Suprapubic skin (tissue), 4 donors: ENCODE results near the gene IRAG1. TPM values are rescaled to one million over a fixed set of nuclear protein-coding genes. Genes with fewer than 3 reads are reported as not detected.

Experiments used
- DNase-seq, 2 donors: peaks; one replicate each; pipeline ENCODE4 v3.0.0-alpha.2; 2019; ENCODE audit warnings: low spot score in 2 of 2
- H3K27ac ChIP-seq: fragments of 200-600 bp; sonication (generic); one replicate; pipeline ENCODE4 v1.5.1; 2019
- H3K27me3 ChIP-seq: fragments of 200-600 bp; sonication (generic); one replicate; pipeline ENCODE4 v1.5.1; 2019
- H3K36me3 ChIP-seq: fragments of 200-600 bp; sonication (generic); one replicate; pipeline ENCODE4 v1.5.1; 2019
- H3K4me1 ChIP-seq: fragments of 200-600 bp; sonication (generic); one replicate; pipeline ENCODE4 v1.5.1; 2019
- H3K4me3 ChIP-seq: fragments of 200-600 bp; sonication (generic); one replicate; pipeline ENCODE4 v1.5.1; 2019; ENCODE audit warnings: mild to moderate bottlenecking
- H3K9me3 ChIP-seq: fragments of 200-600 bp; sonication (generic); one replicate; pipeline ENCODE4 v1.5.1; 2019
- EP300 ChIP-seq: sonication (generic); formaldehyde crosslinking; IDR thresholded peaks from one replicate; pipeline ENCODE4 v1.6.1; 2017; ENCODE audit warnings: antibody characterized with exemption
- POLR2A ChIP-seq, 2 donors: fragments of 450-650 bp; IDR thresholded peaks; one replicate each; pipeline ENCODE4 v1.6.1; 2017; ENCODE audit warnings: antibody characterized with exemption in 2 of 2, mild to moderate bottlenecking in 2 of 2, moderate library complexity in 2 of 2
- POLR2AphosphoS5 ChIP-seq, 3 donors: sonication (generic); formaldehyde crosslinking; IDR thresholded peaks; one replicate each; pipeline ENCODE4 v1.6.1; 2017; ENCODE audit warnings: antibody characterized with exemption in 3 of 3
- WGBS: methylation state at CpG from one replicate; pipeline ENCODE4 v1.1.5; 2018; 5-methylcytosine and 5-hydroxymethylcytosine counted together
- total RNA-seq, 4 donors: library from RNA; depleted of rRNA; stranded (reverse); fragments of >200 nt; gene quantifications; one replicate each; pipeline ENCODE4 v1.1.0, GENCODE V29; 2016
- TF ChIP-seq, protein P1 (sequence below), 2 donors: fragments of 200-600 bp in 1 of 2; fragments of 450-650 bp in 1 of 2; sonication (generic) in 1 of 2; IDR thresholded peaks; one replicate each; pipeline ENCODE4 v1.5.1; 2016 to 2019; ENCODE audit warnings: antibody characterized with exemption in 2 of 2, mild to moderate bottlenecking in 1 of 2, moderate library complexity in 1 of 2

The IRAG1 gene
- total RNA-seq, 4 donors from 2014 or later = 2.9 to 4.6 (median 4.2) TPM

DNA sequence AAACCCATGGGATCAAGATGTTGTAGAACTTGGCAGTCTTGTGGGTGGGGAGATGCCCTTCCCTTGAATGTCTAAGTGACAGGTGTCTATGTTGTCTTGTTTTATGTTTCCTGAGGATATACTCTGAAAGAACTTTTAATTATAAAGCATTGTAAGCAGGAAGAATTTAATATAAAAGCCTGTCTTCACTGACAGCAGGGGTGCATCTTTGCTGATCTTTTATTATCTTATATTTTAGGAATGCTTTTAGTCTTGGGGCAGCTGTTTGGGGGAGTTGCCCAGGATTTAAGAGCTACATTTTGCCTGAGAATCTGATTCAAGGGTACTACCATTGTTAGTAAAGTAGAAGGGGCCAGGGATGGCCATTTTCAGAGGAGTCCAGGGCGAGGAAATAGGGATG lies 43.4 kb downstream of the IRAG1 start:
- no peak for DNase-seq
- Histone ChIP-seq H3K36me3 (no peaks in the 10 kb centered on the region), H3K27me3 (no peaks in the 10 kb centered on the region), H3K4me1 (peaks cover 26% of the 10 kb centered on the region), H3K27ac (no peak overlapping the region), H3K4me3 (no peak overlapping the region), H3K9me3 (no peaks in the 10 kb centered on the region)
- 100% methylated on average over 1 of the region's 1 CpG for WGBS
- TF ChIP-seq EP300 (no peak), POLR2A (IDR thresholded peaks at IDR 0.05) (no peak), POLR2AphosphoS5 (IDR thresholded peaks at IDR 0.05) (no peak)
- TF ChIP-seq, protein P1, sequence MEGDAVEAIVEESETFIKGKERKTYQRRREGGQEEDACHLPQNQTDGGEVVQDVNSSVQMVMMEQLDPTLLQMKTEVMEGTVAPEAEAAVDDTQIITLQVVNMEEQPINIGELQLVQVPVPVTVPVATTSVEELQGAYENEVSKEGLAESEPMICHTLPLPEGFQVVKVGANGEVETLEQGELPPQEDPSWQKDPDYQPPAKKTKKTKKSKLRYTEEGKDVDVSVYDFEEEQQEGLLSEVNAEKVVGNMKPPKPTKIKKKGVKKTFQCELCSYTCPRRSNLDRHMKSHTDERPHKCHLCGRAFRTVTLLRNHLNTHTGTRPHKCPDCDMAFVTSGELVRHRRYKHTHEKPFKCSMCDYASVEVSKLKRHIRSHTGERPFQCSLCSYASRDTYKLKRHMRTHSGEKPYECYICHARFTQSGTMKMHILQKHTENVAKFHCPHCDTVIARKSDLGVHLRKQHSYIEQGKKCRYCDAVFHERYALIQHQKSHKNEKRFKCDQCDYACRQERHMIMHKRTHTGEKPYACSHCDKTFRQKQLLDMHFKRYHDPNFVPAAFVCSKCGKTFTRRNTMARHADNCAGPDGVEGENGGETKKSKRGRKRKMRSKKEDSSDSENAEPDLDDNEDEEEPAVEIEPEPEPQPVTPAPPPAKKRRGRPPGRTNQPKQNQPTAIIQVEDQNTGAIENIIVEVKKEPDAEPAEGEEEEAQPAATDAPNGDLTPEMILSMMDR (IDR thresholded peaks at IDR 0.05) = no peak

DNA sequence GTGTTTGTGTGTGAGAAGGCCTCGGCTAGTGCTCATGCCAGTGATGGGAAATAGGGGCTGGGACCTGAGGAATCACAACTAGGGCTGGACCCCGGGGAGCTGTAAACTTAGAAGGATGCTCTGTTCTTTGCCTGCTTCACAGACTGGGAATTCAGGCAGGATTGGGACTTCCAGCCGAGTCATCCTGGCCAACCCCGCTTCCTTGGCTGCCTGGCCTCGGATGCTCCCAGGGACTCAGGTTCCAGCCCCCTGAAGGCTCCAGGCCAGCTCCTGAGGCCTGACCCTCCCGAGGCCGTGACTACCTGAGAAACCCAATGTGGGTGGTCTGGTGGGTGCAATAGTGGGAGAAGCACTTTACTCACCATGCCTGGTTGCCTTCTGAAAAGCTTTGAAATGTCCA lies 44.7 kb downstream of the IRAG1 start:
- Histone ChIP-seq H3K4me3 (no peak overlapping the region), H3K36me3 (no peaks in the 10 kb centered on the region), H3K4me1 (peaks cover 13% of the 10 kb centered on the region), H3K27me3 (no peaks in the 10 kb centered on the region), H3K27ac (no peak overlapping the region), H3K9me3 (no peaks in the 10 kb centered on the region)
- 83% methylated on average over 7 of the region's 7 CpGs for WGBS
- peak; percentile 38 to 56 for DNase-seq
- no peak for TF ChIP-seq POLR2A (IDR thresholded peaks at IDR 0.05)
- TF ChIP-seq POLR2AphosphoS5 (IDR thresholded peaks at IDR 0.05) = no peak
- TF ChIP-seq, protein P1 (IDR thresholded peaks at IDR 0.05) = no peak
- TF ChIP-seq EP300 = no peak

DNA sequence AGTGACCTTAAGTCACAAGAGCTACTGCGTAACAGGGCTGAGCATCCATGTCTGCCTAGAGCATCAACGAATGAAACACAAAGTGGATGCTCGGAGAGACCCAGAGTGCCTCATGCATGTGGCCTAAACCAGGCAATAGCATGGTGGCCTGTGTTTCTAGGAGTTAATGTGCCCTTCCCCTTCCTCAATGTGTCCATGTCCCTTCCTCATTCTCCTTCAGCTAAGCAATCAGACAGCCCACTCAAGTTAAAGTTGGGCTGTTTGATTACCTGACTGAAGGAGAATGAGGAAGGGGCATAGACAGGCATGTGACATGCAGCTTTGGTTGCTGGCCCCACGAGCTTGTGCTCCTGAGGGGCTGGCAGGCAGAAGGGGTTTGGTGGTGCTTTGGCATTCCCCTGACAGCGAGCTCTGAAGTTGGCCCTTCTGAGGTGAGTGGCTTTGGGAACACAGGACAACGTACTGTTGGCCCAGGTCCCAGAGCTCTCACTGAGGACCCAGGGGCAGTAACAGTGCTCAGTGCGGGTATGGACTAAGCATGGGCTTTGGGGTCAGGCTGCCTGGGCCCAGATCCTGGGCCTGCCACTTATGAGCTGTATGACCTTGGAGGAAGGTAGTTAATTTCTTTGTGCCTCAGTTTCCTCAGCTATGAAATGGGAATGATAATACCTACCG lies 46.7 kb downstream of the IRAG1 start:
- Histone ChIP-seq H3K4me3 (no peak overlapping the region), H3K36me3 (no peaks in the 10 kb centered on the region), H3K9me3 (no peaks in the 10 kb centered on the region), H3K4me1 (peaks cover 2% of the 10 kb centered on the region), H3K27me3 (no peaks in the 10 kb centered on the region), H3K27ac (no peak overlapping the region)
- TF ChIP-seq POLR2AphosphoS5 (IDR thresholded peaks at IDR 0.05) (no peak), POLR2A (IDR thresholded peaks at IDR 0.05) (no peak)
- TF ChIP-seq, protein P1 (IDR thresholded peaks at IDR 0.05) = no peak
- no peak for DNase-seq
- 90% methylated on average over 7 of the region's 8 CpGs for WGBS

DNA sequence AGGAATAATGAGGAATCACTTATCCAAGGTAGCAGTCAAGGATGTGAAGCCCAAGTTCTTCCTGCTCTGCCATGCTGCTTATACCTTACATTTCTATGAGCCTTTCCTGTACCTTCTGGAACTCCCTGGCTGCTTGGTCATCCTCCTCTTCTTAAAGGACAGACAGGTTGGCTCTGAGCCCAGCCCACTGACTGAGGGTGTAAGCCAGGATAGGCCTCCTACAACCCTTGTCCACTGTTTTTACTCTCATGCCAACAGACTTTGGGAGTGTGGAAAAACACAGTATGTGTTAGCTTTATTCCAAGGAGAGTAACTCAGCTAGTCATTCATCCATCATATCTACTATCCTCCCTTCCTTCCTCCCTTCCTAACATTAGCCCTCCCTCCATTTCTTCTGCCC lies 47.5 kb downstream of the IRAG1 start:
- H3K4me1 ChIP-seq = peaks cover 2% of the 10 kb centered on the region
- DNase-seq = no peak
- no peaks in the 10 kb centered on the region for H3K36me3 ChIP-seq
- no peaks in the 10 kb centered on the region for H3K9me3 ChIP-seq
- H3K27ac ChIP-seq = no peak overlapping the region
- TF ChIP-seq POLR2AphosphoS5 (IDR thresholded peaks at IDR 0.05) = no peak
- TF ChIP-seq POLR2A (IDR thresholded peaks at IDR 0.05) = no peak
- TF ChIP-seq, protein P1 (IDR thresholded peaks at IDR 0.05) = no peak
- TF ChIP-seq EP300 = no peak
- H3K27me3 ChIP-seq = no peaks in the 10 kb centered on the region
- H3K4me3 ChIP-seq = no peak overlapping the region

DNA sequence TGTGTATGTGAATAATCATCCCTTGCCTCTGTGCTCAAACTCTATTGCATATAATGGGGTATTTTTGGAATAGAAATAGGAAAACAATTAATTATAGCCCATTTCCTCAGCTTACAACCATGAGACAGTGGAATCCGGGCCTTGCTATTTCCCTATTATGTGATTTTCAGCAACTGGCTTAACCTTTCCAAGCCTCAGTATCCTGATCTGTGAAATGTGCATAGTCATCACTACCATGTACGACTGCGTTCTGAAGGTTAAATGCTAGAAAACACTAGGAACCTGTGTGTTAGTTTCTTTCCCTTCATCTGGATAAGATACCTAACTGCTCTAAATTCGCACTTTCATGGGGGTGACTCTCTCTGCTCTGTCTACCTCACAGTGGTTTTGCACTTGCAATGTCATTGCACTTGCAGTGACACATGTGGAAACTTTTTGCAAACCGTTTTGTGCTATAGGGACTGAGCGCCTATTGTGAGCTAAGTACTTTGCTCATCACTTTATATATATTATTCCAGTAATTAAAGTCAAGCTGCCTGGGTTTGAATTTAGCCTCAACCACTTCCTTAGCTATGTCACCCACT lies 48.3 kb downstream of the IRAG1 start:
- Histone ChIP-seq H3K4me3 (no peak overlapping the region), H3K27ac (no peak overlapping the region), H3K4me1 (peaks cover 2% of the 10 kb centered on the region), H3K9me3 (no peaks in the 10 kb centered on the region), H3K27me3 (no peaks in the 10 kb centered on the region), H3K36me3 (no peaks in the 10 kb centered on the region)
- 84% methylated on average over 6 of the region's 6 CpGs for WGBS
- no peak for DNase-seq
- TF ChIP-seq, protein P1 (IDR thresholded peaks at IDR 0.05) = no peak
- no peak for TF ChIP-seq POLR2AphosphoS5 (IDR thresholded peaks at IDR 0.05)
- no peak for TF ChIP-seq EP300
- no peak for TF ChIP-seq POLR2A (IDR thresholded peaks at IDR 0.05)
